ENCODE results near the gene PARD6A. TPM values are rescaled to one million over a fixed set of nuclear protein-coding genes. Genes with fewer than 3 reads are reported as not detected.

The PARD6A gene
- total RNA-seq, 1 experiment from 2014 or later, result 9.5 TPM

DNA sequence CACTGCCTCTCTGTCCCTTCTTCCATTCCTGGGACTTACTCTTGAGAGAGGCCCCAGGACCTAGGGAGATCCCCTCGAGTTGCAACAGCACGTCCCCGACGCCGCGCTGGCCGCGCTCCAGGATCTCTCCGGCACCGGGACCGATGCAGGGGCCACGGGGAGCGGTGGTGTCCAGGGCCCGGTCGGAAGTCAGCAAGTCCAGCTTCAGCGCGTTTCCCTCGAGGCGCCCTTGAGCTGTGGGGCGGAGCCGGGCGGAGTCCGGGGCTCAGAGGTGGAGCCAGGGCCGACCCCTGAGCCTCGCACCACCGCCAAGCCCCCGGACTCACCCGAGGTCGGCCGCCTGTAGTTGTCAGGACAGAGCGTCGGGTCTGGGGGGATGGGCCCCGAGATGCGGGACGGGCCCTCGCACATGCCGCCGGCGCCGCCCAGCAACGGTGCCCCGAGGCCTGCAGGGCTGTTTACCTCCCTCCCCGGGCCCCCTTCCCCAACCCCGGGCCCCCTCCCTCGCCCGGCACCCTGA lies 5.3 kb downstream of the PARD6A start:
- BruUV-seq (replicated peaks), result no TSS peak
- intact Hi-C loops (cut with micrococcal nuclease; ENCODE audit: unreplicated experiment), result loop anchor here (5.0 kb wide), 1 partner anchor 119 kb away; no protein-coding TSS in a partner anchor
- Mint-ChIP-seq H3K27me3 (ENCODE audit: unreplicated experiment) (no peaks in the 10 kb centered on the region), H3K4me3 (ENCODE audit: low read depth, unreplicated experiment) (peak overlapping the region; percentile 88), H3K9me3 (ENCODE audit: low read depth, unreplicated experiment) (no peaks in the 10 kb centered on the region), H3K27ac (ENCODE audit: unreplicated experiment) (peak overlapping the region; percentile 1), H3K4me1 (ENCODE audit: low read depth, unreplicated experiment) (no peaks in the 10 kb centered on the region), H3K36me3 (ENCODE audit: insufficient read depth, unreplicated experiment) (peaks cover 55% of the 10 kb centered on the region)
- no peak for TF ChIP-seq CTCF (IDR thresholded peaks at IDR 0.05; ENCODE audit: unreplicated experiment)
- DNase-seq, result peak; percentile 53
- CTCF ChIA-PET, result interaction anchor here (1.4 to 4.1 kb wide), 2 partner anchors 53 to 145 kb away, joined by 4 to 31 read pairs; partner anchors contain the start of gene GFOD2

DNA sequence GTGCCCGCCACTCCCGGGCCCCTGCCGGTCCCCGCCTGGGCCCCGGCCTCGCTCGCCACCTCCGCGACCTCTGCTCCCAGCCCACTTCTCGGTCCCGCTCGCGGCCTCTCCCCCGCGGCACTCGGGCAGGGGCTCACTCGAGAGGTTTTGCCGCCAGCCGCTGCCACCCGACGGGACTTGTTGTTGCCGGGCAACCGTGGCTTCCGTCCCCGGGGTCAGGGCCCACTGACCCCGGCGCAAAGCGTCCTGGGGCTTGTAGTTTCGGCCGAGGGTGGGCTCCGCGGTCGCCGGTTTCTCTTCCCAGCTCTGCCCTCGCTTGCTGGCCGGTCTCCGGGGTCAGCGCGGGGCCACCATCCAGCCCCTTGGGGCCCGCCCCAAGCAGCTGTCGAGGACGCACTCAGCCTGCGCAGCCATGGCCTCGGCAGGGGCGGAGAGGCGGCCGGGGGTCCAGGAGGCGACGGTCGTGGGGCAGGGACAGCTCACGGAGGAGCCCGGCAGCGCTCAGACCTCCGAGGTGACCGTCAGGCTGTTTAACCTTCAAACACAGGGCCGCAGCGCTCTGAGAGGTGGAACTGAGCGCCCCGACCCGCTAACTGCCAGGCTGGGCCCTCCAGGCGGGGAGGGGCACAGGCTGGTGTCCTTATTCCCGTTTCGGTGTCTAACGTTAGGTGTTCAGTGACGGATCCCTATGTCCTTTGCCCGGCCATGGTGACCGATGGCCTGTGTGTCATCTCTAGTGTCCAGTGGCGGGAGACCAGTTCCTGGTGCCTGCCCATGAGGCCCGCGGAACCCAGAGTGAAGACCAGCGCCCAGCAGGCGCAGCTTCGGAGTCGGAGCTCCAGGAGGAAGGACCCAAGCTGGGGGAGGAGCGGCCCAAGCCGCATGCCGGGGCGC lies 6.0 kb downstream of the PARD6A start, which contains the start of the genes C16orf86 and ENKD1:
Gene C16orf86, plus strand, starts transcription at position 256 of the 894 bp plus-strand sequence. Its CDS starts 157 bp downstream, at position 413.
Gene ENKD1, minus strand, starts transcription at position 192 of the 894 bp plus-strand sequence. CDS start 308 bp downstream, outside the sequence.
- Mint-ChIP-seq H3K27me3 (ENCODE audit: unreplicated experiment) (no peaks in the 10 kb centered on the region), H3K4me1 (ENCODE audit: low read depth, unreplicated experiment) (no peaks in the 10 kb centered on the region), H3K27ac (ENCODE audit: unreplicated experiment) (peak within 1 kb of the TSS; percentile 1), H3K9me3 (ENCODE audit: low read depth, unreplicated experiment) (no peaks in the 10 kb centered on the region), H3K36me3 (ENCODE audit: insufficient read depth, unreplicated experiment) (peaks cover 48% of the 10 kb centered on the region), H3K4me3 (ENCODE audit: low read depth, unreplicated experiment) (peak within 1 kb of the TSS; percentile 88)
- peak; percentile 82 for DNase-seq
- no peak for TF ChIP-seq CTCF (IDR thresholded peaks at IDR 0.05; ENCODE audit: unreplicated experiment)
- intact Hi-C loops (cut with micrococcal nuclease; ENCODE audit: unreplicated experiment), result loop anchor here (5.0 kb wide), 1 partner anchor 120 kb away; no protein-coding TSS in a partner anchor
- CTCF ChIA-PET, result interaction anchor here (1.4 to 4.1 kb wide), 3 partner anchors 53 to 146 kb away, joined by 4 to 31 read pairs (median 11); partner anchors contain the start of gene GFOD2
- no TSS peak for BruUV-seq (replicated peaks)

- no peak for TF ChIP-seq CTCF (IDR thresholded peaks at IDR 0.05; ENCODE audit: unreplicated experiment)
- CTCF ChIA-PET, result interaction anchor here (1.9 to 4.1 kb wide), 2 partner anchors 120 to 146 kb away, joined by 11 to 31 read pairs; no protein-coding TSS in a partner anchor
- Mint-ChIP-seq H3K36me3 (ENCODE audit: insufficient read depth, unreplicated experiment) (peaks cover 43% of the 10 kb centered on the region), H3K9me3 (ENCODE audit: low read depth, unreplicated experiment) (no peaks in the 10 kb centered on the region), H3K4me3 (ENCODE audit: low read depth, unreplicated experiment) (peak overlapping the region; percentile 88), H3K4me1 (ENCODE audit: low read depth, unreplicated experiment) (no peaks in the 10 kb centered on the region), H3K27me3 (ENCODE audit: unreplicated experiment) (no peaks in the 10 kb centered on the region), H3K27ac (ENCODE audit: unreplicated experiment) (no peak overlapping the region)
- intact Hi-C loops (cut with micrococcal nuclease; ENCODE audit: unreplicated experiment), result loop anchor here (5.0 kb wide), 1 partner anchor 120 kb away; no protein-coding TSS in a partner anchor
- no peak for DNase-seq
- BruUV-seq (replicated peaks), result no TSS peak
Measured at GRCh38 chr16:67667453-67667816, 6.7 kb downstream of the PARD6A start.

DNA sequence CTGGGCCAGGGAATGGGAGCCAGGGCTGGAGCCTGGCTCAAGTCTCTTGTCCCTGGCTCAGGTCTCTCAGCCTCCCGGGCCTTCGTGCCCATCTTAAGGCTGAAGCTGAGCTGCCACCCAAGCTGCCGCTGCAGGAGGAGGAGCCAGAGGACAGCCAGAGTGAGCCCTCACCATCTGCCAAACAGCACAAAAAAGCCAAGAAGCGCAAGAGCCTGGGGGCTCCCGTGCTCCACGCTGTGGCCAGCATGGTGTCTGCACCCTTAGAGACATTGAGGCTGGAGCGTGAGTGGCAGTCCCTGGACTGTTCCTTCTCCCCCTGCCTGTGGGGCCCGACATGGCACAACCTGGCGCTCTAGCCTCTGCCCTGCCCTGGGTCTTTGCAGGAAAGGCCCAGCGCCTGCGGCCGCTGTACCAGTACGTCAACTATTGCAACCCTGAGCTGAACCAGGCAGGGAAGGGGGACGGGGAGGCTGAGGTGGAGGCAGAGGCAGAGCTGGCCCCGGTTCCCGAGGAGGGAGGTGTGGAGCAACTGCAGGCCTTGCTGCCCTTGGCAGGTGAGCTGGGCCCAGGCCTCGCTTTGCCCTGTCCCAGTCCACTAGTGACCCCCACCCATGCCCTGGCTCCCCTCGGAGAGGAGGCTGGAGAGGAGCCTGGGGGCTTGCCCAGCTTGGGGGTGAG lies 7.2 kb downstream of the PARD6A start:
- BruUV-seq (replicated peaks), result no TSS peak
- DNase-seq, result peak; percentile 93
- H3K27me3 Mint-ChIP-seq (ENCODE audit: unreplicated experiment), result no peaks in the 10 kb centered on the region
- intact Hi-C loops (cut with micrococcal nuclease; ENCODE audit: unreplicated experiment), result loop anchor here (5.0 kb wide), 1 partner anchor 121 kb away; no protein-coding TSS in a partner anchor
- H3K4me3 Mint-ChIP-seq (ENCODE audit: low read depth, unreplicated experiment), result peak overlapping the region; percentile 88
- H3K9me3 Mint-ChIP-seq (ENCODE audit: low read depth, unreplicated experiment), result no peaks in the 10 kb centered on the region
- peaks cover 43% of the 10 kb centered on the region for H3K36me3 Mint-ChIP-seq (ENCODE audit: insufficient read depth, unreplicated experiment)
- H3K4me1 Mint-ChIP-seq (ENCODE audit: low read depth, unreplicated experiment), result no peaks in the 10 kb centered on the region
- peak; percentile 59 for TF ChIP-seq CTCF (IDR thresholded peaks at IDR 0.05; ENCODE audit: unreplicated experiment)
- CTCF ChIA-PET, result interaction anchor here (1.9 to 4.1 kb wide), 2 partner anchors 121 to 147 kb away, joined by 11 to 31 read pairs; no protein-coding TSS in a partner anchor
- no peak overlapping the region for H3K27ac Mint-ChIP-seq (ENCODE audit: unreplicated experiment)
